ENCODE measurements around the gene TMEM108.

- TF ChIP-seq ARNT (IDR thresholded peaks at IDR 0.05) (no peak), LEF1 (IDR thresholded peaks at IDR 0.05; ENCODE audit: borderline replicate concordance) (no peak), FOXK2 (IDR thresholded peaks at IDR 0.05) (no peak), PKNOX1 (IDR thresholded peaks at IDR 0.05) (no peak), ELF4 (IDR thresholded peaks at IDR 0.05) (no peak), SP1 (IDR thresholded peaks at IDR 0.05) (no peak), BHLHE40 (IDR thresholded peaks at IDR 0.05; ENCODE audit: borderline replicate concordance) (no peak), TARDBP (IDR thresholded peaks at IDR 0.05) (no peak), ZNF384 (IDR thresholded peaks at IDR 0.05) (no peak), CTBP1 (IDR thresholded peaks at IDR 0.05; ENCODE audit: borderline replicate concordance) (no peak), SUZ12 (IDR thresholded peaks at IDR 0.05) (no peak), FOXM1 (IDR thresholded peaks at IDR 0.05; ENCODE audit: borderline replicate concordance) (no peak)
These were observed 54.5 kb downstream of the TMEM108 start for GRCh38 chr3:133092681-133093080.
